ENCODE results near the gene HTR2C.
"Not testable (repeated sequence)": the region's sequence is repeated elsewhere in the genome, so short reads cannot be mapped to it uniquely, and the experiment has no call there.

Gene HTR2C

GRCh38 chrX:114715096-114715495 is 131.2 kb downstream of the HTR2C start:
- DNase-seq: no peak

GRCh38 chrX:114717921-114718320 is 134.0 kb downstream of the HTR2C start:
- DNase-seq: no peak

GRCh38 chrX:114766541-114766940 is 182.7 kb downstream of the HTR2C start:
- no peak for DNase-seq

GRCh38 chrX:114774691-114775090 is 190.8 kb downstream of the HTR2C start:
- no peak for DNase-seq

- no peak for DNase-seq
Measured at GRCh38 chrX:114782925-114783324, 199.0 kb downstream of the HTR2C start.

GRCh38 chrX:114787061-114787460 is 203.2 kb downstream of the HTR2C start:
- no peak for DNase-seq

GRCh38 chrX:114797494-114797893 is 213.6 kb downstream of the HTR2C start:
- DNase-seq: no peak

- DNase-seq: no peak
Measured at GRCh38 chrX:114798907-114799306, 215.0 kb downstream of the HTR2C start.

- DNase-seq: no peak
Measured at GRCh38 chrX:114800719-114801118, 216.8 kb downstream of the HTR2C start.

GRCh38 chrX:114819509-114819908 is 235.6 kb downstream of the HTR2C start:
- no peak for DNase-seq

- no peak for DNase-seq
Measured at GRCh38 chrX:114841051-114841450, 257.2 kb downstream of the HTR2C start.

GRCh38 chrX:114842181-114842580 is 258.3 kb downstream of the HTR2C start:
- no peak for DNase-seq

GRCh38 chrX:114889481-114889880 is 305.6 kb downstream of the HTR2C start:
- DNase-seq: no peak

- DNase-seq: no peak
Measured at GRCh38 chrX:114903618-114904017, 319.7 kb downstream of the HTR2C start.

GRCh38 chrX:114905251-114905650 is 321.4 kb downstream of the HTR2C start:
- no peak for DNase-seq

- DNase-seq: no peak
Measured at GRCh38 chrX:114906984-114907510, 323.2 kb downstream of the HTR2C start.

- DNase-seq: no peak
Measured at GRCh38 chrX:114924423-114924822, 340.5 kb downstream of the HTR2C start.

- no peak for DNase-seq
Measured at GRCh38 chrX:114924856-114925255, 341.0 kb downstream of the HTR2C start.

- DNase-seq: no peak
Measured at GRCh38 chrX:114930227-114930626, 346.3 kb downstream of the HTR2C start.

GRCh38 chrX:114932550-114932949 is 348.7 kb downstream of the HTR2C start:
- no peak for DNase-seq

GRCh38 chrX:114933291-114933690 is 349.4 kb downstream of the HTR2C start:
- not testable (repeated sequence) for DNase-seq

GRCh38 chrX:114937090-114937489 is 353.2 kb downstream of the HTR2C start:
- not testable (repeated sequence) for DNase-seq

GRCh38 chrX:114952696-114953095 is 368.8 kb downstream of the HTR2C start:
- no peak for DNase-seq

All from stimulated activated CD4-positive, alpha-beta T cell treated with anti-CD3 and anti-CD28 coated beads, Interleukin-4, amount 100 ng/mL, for 4 hours (primary cell).